AG09319 (cell line): ENCODE results near the gene KIAA0408.
A peak's percentile ranks its signal among the peaks of the same experiment; 100 is the strongest.
"Not testable (repeated sequence)": the region's sequence is repeated elsewhere in the genome, so short reads cannot be mapped to it uniquely, and the experiment has no call there.

Experiments
- DNase-seq: peaks from one replicate; pipeline ENCODE4 v3.0.0-alpha.2; 2010; ENCODE audit warnings: low read depth; ENCODE audit errors: extremely low read depth
- TF ChIP-seq, protein P1 (sequence below): IDR thresholded peaks from 2 replicates; pipeline ENCODE4 v1.5.1; 2011; ENCODE audit warnings: low read depth, mild to moderate bottlenecking, inconsistent platforms, low read length, moderate library complexity

The KIAA0408 gene

DNA sequence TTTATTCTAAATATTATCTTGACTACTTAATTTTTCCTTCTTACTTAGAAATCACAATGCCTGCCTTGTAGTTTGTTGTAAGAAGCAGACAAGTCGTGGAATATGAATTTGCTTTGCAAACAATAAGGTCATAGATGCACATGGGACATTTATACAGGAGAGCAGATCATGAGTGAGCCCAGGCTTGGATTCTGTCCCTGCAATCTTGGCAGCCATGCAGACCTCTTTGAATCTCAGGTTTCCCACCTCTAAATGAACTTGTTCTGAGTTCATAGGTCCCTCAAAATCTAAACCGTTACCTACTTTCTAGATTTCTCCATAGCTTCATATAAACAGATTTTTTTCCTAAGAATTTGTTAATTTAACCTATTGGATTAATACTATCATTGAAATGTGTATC, 19.5 kb downstream of the KIAA0408 start:
- TF ChIP-seq, protein P1, sequence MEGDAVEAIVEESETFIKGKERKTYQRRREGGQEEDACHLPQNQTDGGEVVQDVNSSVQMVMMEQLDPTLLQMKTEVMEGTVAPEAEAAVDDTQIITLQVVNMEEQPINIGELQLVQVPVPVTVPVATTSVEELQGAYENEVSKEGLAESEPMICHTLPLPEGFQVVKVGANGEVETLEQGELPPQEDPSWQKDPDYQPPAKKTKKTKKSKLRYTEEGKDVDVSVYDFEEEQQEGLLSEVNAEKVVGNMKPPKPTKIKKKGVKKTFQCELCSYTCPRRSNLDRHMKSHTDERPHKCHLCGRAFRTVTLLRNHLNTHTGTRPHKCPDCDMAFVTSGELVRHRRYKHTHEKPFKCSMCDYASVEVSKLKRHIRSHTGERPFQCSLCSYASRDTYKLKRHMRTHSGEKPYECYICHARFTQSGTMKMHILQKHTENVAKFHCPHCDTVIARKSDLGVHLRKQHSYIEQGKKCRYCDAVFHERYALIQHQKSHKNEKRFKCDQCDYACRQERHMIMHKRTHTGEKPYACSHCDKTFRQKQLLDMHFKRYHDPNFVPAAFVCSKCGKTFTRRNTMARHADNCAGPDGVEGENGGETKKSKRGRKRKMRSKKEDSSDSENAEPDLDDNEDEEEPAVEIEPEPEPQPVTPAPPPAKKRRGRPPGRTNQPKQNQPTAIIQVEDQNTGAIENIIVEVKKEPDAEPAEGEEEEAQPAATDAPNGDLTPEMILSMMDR, result no peak
- DNase-seq, result no peak

DNA sequence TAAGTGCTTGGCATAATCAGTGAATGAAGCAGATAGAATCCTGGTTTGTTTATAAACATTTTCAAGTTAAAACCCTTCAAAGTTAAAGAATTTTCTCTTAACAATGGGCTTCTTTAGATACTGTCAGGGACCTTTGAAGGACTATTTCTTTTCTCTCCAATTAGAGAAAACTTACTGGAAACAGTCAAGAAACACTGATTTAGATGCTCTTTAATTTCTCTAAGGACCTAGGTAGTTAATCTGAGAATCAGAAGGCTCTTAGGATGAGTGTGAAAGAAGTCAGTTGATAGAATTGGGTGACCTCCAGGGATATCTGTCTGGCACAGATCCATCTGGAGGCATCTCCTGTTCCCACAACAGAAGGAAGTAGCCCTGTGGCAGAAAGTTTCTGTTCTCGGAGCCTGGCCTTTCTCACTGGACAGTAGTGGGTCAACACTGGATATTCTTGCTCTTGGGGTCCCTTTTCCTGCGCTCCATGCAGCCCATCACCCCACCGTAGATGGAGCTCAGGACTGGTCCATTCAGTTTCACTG, 22.5 kb downstream of the KIAA0408 start:
- no peak for DNase-seq
- TF ChIP-seq, protein P1, result no peak

DNA sequence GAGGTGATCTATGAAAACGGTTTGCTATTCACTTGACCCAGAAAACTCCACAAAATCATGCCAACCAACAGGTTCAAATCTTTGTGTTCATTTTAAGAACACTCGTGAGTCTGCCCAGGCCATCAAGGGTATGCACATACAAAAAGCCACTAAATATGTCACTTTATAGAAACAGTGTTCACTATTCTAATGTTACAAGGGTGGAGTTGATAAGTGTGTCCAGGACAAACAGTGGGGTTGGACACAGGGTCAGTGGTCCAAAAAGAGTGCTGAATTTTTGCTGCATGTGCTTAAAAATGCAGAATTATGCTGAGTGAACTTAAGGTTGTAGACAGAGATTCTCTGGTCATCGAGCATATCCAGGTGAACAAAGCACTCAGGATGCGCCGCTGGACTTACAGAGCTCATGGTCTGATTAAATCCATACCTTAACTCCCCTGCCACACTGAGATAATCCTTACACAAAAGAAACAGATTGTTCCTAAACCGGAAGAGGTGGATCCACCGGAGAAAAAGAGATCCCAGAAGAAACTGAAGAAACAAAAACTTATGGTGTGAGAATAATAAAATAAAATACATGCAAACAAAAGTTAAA, 23.5 kb downstream of the KIAA0408 start:
- TF ChIP-seq, protein P1, result no peak
- DNase-seq, result no peak

DNA sequence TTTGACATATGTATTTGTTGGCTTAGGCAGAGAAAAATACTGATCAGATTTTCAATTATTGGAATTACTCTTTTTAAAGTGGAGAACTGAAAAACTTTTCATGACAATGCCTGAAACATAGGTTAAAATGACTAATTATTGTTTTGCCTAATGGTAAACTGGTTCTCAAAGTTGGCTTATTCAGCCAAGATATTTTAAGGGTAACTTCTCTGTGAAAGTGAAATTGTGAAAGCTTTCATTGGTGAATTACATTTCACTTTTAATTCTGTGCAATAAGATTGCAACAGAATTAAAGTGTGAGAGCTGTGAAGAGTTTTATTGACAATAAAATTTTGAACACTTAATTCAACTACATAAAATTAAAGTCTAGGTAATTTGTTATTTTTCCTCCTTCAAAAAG, 24.5 kb downstream of the KIAA0408 start:
- TF ChIP-seq, protein P1, result no peak
- no peak for DNase-seq

DNA sequence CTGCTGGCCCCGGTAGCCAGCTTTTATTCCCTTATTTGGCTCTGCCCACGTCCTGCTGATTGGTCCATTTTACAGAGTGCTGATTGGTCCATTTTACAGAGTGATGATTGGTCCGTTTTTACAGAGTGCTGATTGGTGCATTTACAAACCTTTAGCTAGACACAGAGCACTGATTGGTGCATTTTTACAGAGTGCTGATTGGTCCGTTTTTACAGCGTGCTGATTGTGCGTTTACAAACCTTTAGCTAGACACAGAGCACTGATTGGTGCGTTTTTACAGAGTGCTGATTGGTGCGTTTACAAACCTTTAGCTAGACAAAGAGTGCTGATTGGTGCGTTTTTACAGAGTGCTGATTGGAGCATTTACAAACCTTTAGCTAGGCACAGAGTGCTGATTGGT, 30.6 kb downstream of the KIAA0408 start:
- not testable (repeated sequence) for DNase-seq

DNA sequence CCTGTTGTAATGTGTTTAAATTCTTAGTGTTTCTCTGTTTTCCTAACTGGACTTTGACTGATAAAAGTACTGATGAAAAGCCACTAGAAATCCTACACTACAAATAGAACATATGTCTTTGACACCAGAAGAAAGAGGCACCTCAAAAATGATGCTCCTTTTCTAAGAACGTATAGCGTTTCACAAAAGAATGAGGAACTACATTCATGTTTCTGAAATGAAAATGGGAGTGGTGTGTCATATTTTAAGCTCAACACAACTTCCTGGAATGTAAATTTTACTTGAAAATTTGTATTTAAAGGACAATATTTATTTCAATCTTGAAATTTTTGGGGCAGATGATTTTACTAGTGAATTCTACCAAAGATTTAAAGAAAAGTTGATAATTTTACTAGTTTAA, 35.3 kb downstream of the KIAA0408 start:
- DNase-seq, result no peak
- TF ChIP-seq, protein P1, result no peak

DNA sequence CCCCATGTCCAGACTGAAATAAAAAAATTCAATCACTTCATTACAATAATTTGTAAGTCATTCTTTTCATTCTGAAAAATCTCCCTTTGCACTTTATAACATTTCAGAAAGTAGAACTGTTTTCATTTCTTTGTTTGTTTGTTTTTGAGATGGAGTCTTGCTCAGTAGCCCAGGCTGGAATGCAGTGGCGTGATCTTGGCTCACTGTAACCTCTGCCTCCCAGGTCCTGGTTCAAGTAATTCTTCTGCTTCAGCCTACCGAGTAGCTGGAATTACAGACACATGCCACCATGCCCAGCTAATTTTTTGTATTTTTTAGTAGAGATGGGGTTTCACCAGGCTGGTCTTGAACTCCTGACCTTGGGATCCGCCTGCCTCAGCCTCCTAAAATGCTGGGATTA, 38.0 kb downstream of the KIAA0408 start:
- DNase-seq, result not testable (repeated sequence)

DNA sequence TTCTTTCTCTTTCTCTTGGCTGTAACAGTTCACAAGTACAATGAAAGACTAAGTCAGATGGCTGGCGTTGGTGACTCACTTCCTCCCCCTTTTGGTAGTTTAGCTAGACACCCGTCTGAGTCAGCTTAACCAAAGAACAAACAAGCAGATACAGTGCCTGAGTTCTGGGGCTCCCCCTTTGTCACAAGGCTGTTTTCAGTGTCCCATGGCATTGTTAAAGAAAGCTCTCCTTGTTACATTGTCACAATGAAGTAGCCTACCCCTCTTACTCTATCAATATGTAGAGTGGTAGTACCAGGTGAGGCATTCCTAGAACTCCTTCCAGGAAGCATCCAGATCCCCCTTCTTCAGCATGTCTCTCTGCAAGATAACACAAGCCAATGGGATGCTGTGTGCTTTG, 38.6 kb downstream of the KIAA0408 start:
- DNase-seq, result peak; percentile 64
- TF ChIP-seq, protein P1, result peak; percentile 70
